Heart left ventricle (tissue), 16 donors: Measurements from ENCODE around the gene NYAP2. TPM values are rescaled to one million over a fixed set of nuclear protein-coding genes. Genes with fewer than 3 reads are reported as not detected.

ENCODE experiments used
- ATAC-seq, 4 donors: fragments of 200-7000 bp; cut with Tn5 transposase; one replicate each; pipeline ENCODE4 v1.9.1; 2020 to 2022; ENCODE audit warnings: moderate library complexity in 4 of 4, mild to moderate bottlenecking in 3 of 4, moderate number of reproducible peaks in 1 of 4
- DNase-seq, 5 donors: peaks; one replicate each; pipeline ENCODE4 v3.0.0-alpha.2; 2020
- H3K27ac ChIP-seq, 12 donors: fragments of 200-600 bp; sonication (generic) in 4 of 12; one replicate each; pipeline versions ENCODE4 v1.5.0 to v1.8.0; 2016 to 2022; ENCODE audit warnings: mild to moderate bottlenecking in 2 of 12
- H3K27me3 ChIP-seq, 9 donors: fragments of 200-600 bp; sonication (generic) in 2 of 9; one replicate each; pipeline versions ENCODE4 v1.5.1 to v1.8.0; 2016 to 2022; ENCODE audit warnings: mild to moderate bottlenecking in 3 of 9
- H3K36me3 ChIP-seq, 9 donors: fragments of 200-600 bp; sonication (generic) in 2 of 9; one replicate each; pipeline versions ENCODE4 v1.5.0 to v1.8.0; 2018 to 2022; ENCODE audit warnings: mild to moderate bottlenecking in 2 of 9
- H3K4me1 ChIP-seq, 12 donors: fragments of 200-600 bp; sonication (generic) in 4 of 12; one replicate each; pipeline versions ENCODE4 v1.5.0 to v1.8.0; 2016 to 2022; ENCODE audit warnings: mild to moderate bottlenecking in 3 of 12
- H3K4me3 ChIP-seq, 12 donors: fragments of 200-600 bp; sonication (generic) in 4 of 12; one replicate each; pipeline versions ENCODE4 v1.5.0 to v1.8.0; 2017 to 2022; ENCODE audit warnings: mild to moderate bottlenecking in 9 of 12, moderate library complexity in 4 of 12
- H3K9me3 ChIP-seq, 12 donors: fragments of 200-600 bp; sonication (generic) in 4 of 12; one replicate each; pipeline versions ENCODE4 v1.5.0 to v1.8.0; 2016 to 2022; ENCODE audit warnings: mild to moderate bottlenecking in 1 of 12
- CTCF ChIP-seq, 12 donors: fragments of 200-600 bp; sonication (generic) in 4 of 12; IDR thresholded peaks; one replicate each; pipeline versions ENCODE4 v1.5.0 to v1.8.0; 2018 to 2022; ENCODE audit warnings: antibody characterized with exemption in 12 of 12, mild to moderate bottlenecking in 5 of 12
- POLR2A ChIP-seq, 2 donors: fragments of 450-650 bp; IDR thresholded peaks; one replicate each; pipeline ENCODE4 v1.6.1; 2017; ENCODE audit warnings: antibody characterized with exemption in 2 of 2, mild to moderate bottlenecking in 2 of 2, moderate library complexity in 2 of 2
- WGBS, 4 donors: extraction: QIAGEN DNeasy Blood & Tissue Kit in 2 of 4; methylation state at CpG; one replicate each; pipeline versions ENCODE4 v1.1.5 to v1.1.7; 2013 to 2018; 5-methylcytosine and 5-hydroxymethylcytosine counted together
- intact Hi-C, 10 donors: fragments of 100-400 bp; cut with DNase I; formaldehyde crosslinking; loops; one replicate each; pipeline versions ENCODE4 v1.11.1 to v1.14.2; 2022
- polyA plus RNA-seq, 2 donors: library from polyadenylated mRNA; stranded (reverse); fragments of 200-250 nt; gene quantifications; one replicate each; pipeline ENCODE4 v1.2.3, GENCODE V29; 2013
- total RNA-seq, 9 donors: library from RNA; depleted of rRNA in 2 of 9; stranded (reverse); fragments of >200 nt in 2 of 9; fragmentation: NEBNext Ultra II Directional in 3 of 9; extraction: Animal tissue kit (Norgen Biotek cat#: 25700) in 3 of 9; gene quantifications; one replicate each; pipeline versions ENCODE4 v1.1.0 to v1.2.4, GENCODE V29; 2016 to 2023
- donor health status: ischemic (EF 13 %, LVEDD 7.1; RV severe dilation, severe dysfunction).
- donor health status: healthy with polysubstance abuse.
- donor health status: DM: no; HTN: yes; CAD: no.
- donor health status: DM: no; HTN: no; CAD: no.
- donor health status: ischemic (EF 25% LVEDD 6.9; RV normal size, moderate dysfunction).
- donor health status: ischemic (EF 25% LVEDD 5.7; RV mildly dilated, moderate dysfunction).
- donor health status: healthy.
- donor health status: DM: yes; HTN: yes; CAD: no.
- donor health status: ischemic (EF 35%, LVEDD 5.7; RV mildly dilated, moderate dysfunction).
- donor health status: nonischemic (EF 11% LVEDD 7.7; RV severe dilation, severe dysfunction).
- donor health status: DM: yes; HTN: yes; CAD: no.
- donor health status: PGD.
- donor health status: ischemic (EF 29% LVEDD 5.4; RV normal size, mild dysfunction).
- donor health status: nonischemic (EF 23%, LVEDD 6.1; RV moderate dilation, normal function).

The NYAP2 gene
- total and polyA plus RNA-seq, 11 donors = not detected

- ATAC-seq = no peak
- no peak overlapping the region for H3K4me3 ChIP-seq
- 80 to 88% (median 82%) methylated on average over 2 of the region's 2 CpGs for WGBS, 4 donors
- TF ChIP-seq CTCF (IDR thresholded peaks at IDR 0.05) = no peak
- no peak for TF ChIP-seq POLR2A (IDR thresholded peaks at IDR 0.05)
- H3K4me1 ChIP-seq = no peaks in the 10 kb centered on the region
- H3K9me3 ChIP-seq = no peaks in the 10 kb centered on the region
- no peaks in the 10 kb centered on the region for H3K36me3 ChIP-seq
- intact Hi-C loops = no loop called here
- no peak overlapping the region for H3K27ac ChIP-seq
- no peaks in the 10 kb centered on the region for H3K27me3 ChIP-seq
- no peak for DNase-seq
These were observed 15.8 kb downstream of the NYAP2 start for GRCh38 chr2:225415341-225415740.

DNA sequence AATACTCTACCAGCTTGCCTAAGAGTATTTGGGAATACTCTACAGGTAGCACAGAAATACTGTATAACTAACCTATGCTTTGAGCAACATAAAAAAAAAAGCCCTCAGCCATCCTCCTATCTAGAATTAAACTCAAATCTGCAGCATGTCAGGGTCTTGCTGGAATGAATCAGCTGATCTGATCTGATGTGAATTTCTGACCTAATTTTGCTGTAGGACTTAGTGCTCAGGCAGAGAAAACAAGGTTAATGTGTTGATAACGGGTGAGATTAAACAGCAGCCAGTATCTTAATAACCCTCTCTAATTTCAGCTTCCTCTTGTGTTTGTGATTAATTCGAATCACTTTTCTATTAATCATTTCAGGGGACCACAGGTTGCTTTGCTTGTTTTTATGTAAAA lies 16.3 kb downstream of the NYAP2 start:
- Histone ChIP-seq H3K36me3 (no peaks in the 10 kb centered on the region), H3K9me3 (no peaks in the 10 kb centered on the region), H3K4me1 (no peaks in the 10 kb centered on the region), H3K27me3 (no peaks in the 10 kb centered on the region), H3K4me3 (no peak overlapping the region), H3K27ac (no peak overlapping the region)
- TF ChIP-seq POLR2A (IDR thresholded peaks at IDR 0.05) (no peak), CTCF (IDR thresholded peaks at IDR 0.05) (no peak)
- ATAC-seq (no peak), DNase-seq (no peak)
- 56 to 65% (median 62%) methylated on average over 2 of the region's 2 CpGs for WGBS, 4 donors
- intact Hi-C loops = no loop called here

GRCh38 chr2:225416616-225417367 lies 17.3 kb downstream of the NYAP2 start:
- ATAC-seq (no peak), DNase-seq (no peak)
- WGBS, 4 donors = 70 to 83% (median 77%) methylated on average over 3 of the region's 3 CpGs
- no peaks in the 10 kb centered on the region for H3K36me3 ChIP-seq
- no peak for TF ChIP-seq CTCF (IDR thresholded peaks at IDR 0.05)
- no peak for TF ChIP-seq POLR2A (IDR thresholded peaks at IDR 0.05)
- no peaks in the 10 kb centered on the region for H3K27me3 ChIP-seq
- no peaks in the 10 kb centered on the region for H3K4me1 ChIP-seq
- H3K27ac ChIP-seq = no peak overlapping the region
- no peak overlapping the region for H3K4me3 ChIP-seq
- intact Hi-C loops = no loop called here
- H3K9me3 ChIP-seq = no peaks in the 10 kb centered on the region

DNA sequence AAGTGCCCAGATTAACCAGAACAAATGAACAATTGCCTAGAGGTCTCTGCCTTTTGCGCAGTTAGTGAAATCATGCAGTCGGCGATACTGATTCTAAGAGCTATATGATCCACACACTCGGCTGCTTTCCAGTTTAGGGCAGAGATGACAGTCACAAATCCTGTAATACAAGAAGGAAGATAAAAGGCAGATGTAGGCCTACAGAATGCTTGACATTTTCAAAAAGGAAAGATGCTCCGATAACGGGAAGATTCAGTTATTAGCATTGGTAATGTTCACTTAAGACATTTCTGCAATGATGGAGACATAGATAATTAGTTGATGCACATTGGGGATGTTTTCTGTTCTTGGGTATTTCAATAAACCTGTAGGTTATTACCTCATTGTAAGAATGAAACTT lies 19.5 kb downstream of the NYAP2 start:
- Histone ChIP-seq H3K27me3 (no peaks in the 10 kb centered on the region), H3K27ac (no peak overlapping the region), H3K4me3 (no peak overlapping the region), H3K36me3 (no peaks in the 10 kb centered on the region), H3K4me1 (no peaks in the 10 kb centered on the region), H3K9me3 (no peaks in the 10 kb centered on the region)
- TF ChIP-seq CTCF (IDR thresholded peaks at IDR 0.05) (no peak), POLR2A (IDR thresholded peaks at IDR 0.05) (no peak)
- intact Hi-C loops = no loop called here
- no peak for ATAC-seq
- WGBS, 4 donors = 89 to 93% (median 92%) methylated on average over 6 of the region's 6 CpGs
- no peak for DNase-seq
